CD4-positive, alpha-beta T cell treated with Interleukin-4 for 4 hours (primary cell): Measurements from ENCODE around the gene PPP1R16B.
A peak's percentile ranks its signal among the peaks of the same experiment; 100 is the strongest.

Experiments used
- DNase-seq: peaks from one replicate; pipeline ENCODE4 v3.0.0-alpha.2; 2020

The PPP1R16B gene

GRCh38 chr20:38828514-38829295 is 23.2 kb downstream of the PPP1R16B start:
- no peak for DNase-seq

- no peak for DNase-seq
Observed at GRCh38 chr20:38829296-38829875, 23.9 kb downstream of the PPP1R16B start.

GRCh38 chr20:38830356-38830755 is 24.9 kb downstream of the PPP1R16B start:
- no peak for DNase-seq

- no peak for DNase-seq
Observed at GRCh38 chr20:38831049-38831691, 25.7 kb downstream of the PPP1R16B start.

GRCh38 chr20:38831995-38832620 is 26.6 kb downstream of the PPP1R16B start:
- DNase-seq: no peak

- no peak for DNase-seq
Observed at GRCh38 chr20:38833154-38833856, 27.8 kb downstream of the PPP1R16B start.

GRCh38 chr20:38833857-38834164 is 28.3 kb downstream of the PPP1R16B start:
- DNase-seq: peak; percentile 48

- DNase-seq: no peak
Observed at GRCh38 chr20:38834868-38835267, 29.4 kb downstream of the PPP1R16B start.

GRCh38 chr20:38835792-38836191 is 30.3 kb downstream of the PPP1R16B start:
- no peak for DNase-seq

GRCh38 chr20:38836991-38837390 is 31.5 kb downstream of the PPP1R16B start:
- DNase-seq: no peak

GRCh38 chr20:38838326-38838725 is 32.8 kb downstream of the PPP1R16B start:
- DNase-seq: no peak

GRCh38 chr20:38839563-38839962 is 34.1 kb downstream of the PPP1R16B start:
- no peak for DNase-seq

- DNase-seq: peak; percentile 58
Observed at GRCh38 chr20:38840053-38840893, 34.8 kb downstream of the PPP1R16B start.

GRCh38 chr20:38840894-38841470 is 35.5 kb downstream of the PPP1R16B start:
- DNase-seq: peak; percentile 74

GRCh38 chr20:38841570-38841969 is 36.1 kb downstream of the PPP1R16B start:
- DNase-seq: no peak

GRCh38 chr20:38842026-38842425 is 36.5 kb downstream of the PPP1R16B start:
- peak; percentile 71 for DNase-seq

- DNase-seq: peak; percentile 67
Observed at GRCh38 chr20:38842558-38842981, 37.1 kb downstream of the PPP1R16B start.

- DNase-seq: peak; percentile 80
Observed at GRCh38 chr20:38843346-38843745, 37.8 kb downstream of the PPP1R16B start.

- peak; percentile 36 for DNase-seq
Observed at GRCh38 chr20:38844963-38845362, 39.5 kb downstream of the PPP1R16B start.

- no peak for DNase-seq
Observed at GRCh38 chr20:38847840-38848239, 42.3 kb downstream of the PPP1R16B start.

- DNase-seq: no peak
Observed at GRCh38 chr20:38853759-38854158, 48.3 kb downstream of the PPP1R16B start.

- no peak for DNase-seq
Observed at GRCh38 chr20:38854654-38855066, 49.2 kb downstream of the PPP1R16B start.
